Trophoblast cell (in vitro differentiated cells and primary cell): ENCODE data around the gene MIA2. TPM values are rescaled to one million over a fixed set of nuclear protein-coding genes. Genes with fewer than 3 reads are reported as not detected.

Experiments
- DNase-seq, 2 donors: peaks; one replicate each; pipeline ENCODE4 v3.0.0-alpha.2; 2016
- H2AFZ ChIP-seq: 2 replicates; pipeline ENCODE4 v1.6.1; 2013; ENCODE audit warnings: low read length, moderate library complexity, mild to moderate bottlenecking; ENCODE audit not compliant: insufficient read depth, poor library complexity
- H2AK5ac ChIP-seq: 2 replicates; pipeline ENCODE4 v1.6.1; 2013; ENCODE audit warnings: mild to moderate bottlenecking, low read length
- H2BK120ac ChIP-seq: 2 replicates; pipeline ENCODE4 v1.6.1; 2013; ENCODE audit warnings: low read length, mild to moderate bottlenecking, moderate library complexity; ENCODE audit not compliant: insufficient read depth, poor library complexity
- H2BK12ac ChIP-seq: 2 replicates; pipeline ENCODE4 v1.6.1; 2013; ENCODE audit warnings: mild to moderate bottlenecking, low read length, moderate library complexity
- H2BK5ac ChIP-seq: 2 replicates; pipeline ENCODE4 v1.6.1; 2013; ENCODE audit warnings: low read length, low read depth, moderate library complexity, mild to moderate bottlenecking; ENCODE audit not compliant: poor library complexity
- H3K14ac ChIP-seq: 2 replicates; pipeline ENCODE4 v1.6.1; 2013; ENCODE audit warnings: mild to moderate bottlenecking, low read length
- H3K18ac ChIP-seq: 2 replicates; pipeline ENCODE4 v1.6.1; 2013; ENCODE audit warnings: mild to moderate bottlenecking, low read length
- H3K23ac ChIP-seq: 2 replicates; pipeline ENCODE4 v1.6.1; 2013; ENCODE audit warnings: low read length
- H3K27ac ChIP-seq: 2 replicates; pipeline ENCODE4 v1.5.1; 2013; ENCODE audit warnings: low read depth, mild to moderate bottlenecking, inconsistent platforms, low read length, moderate library complexity
- H3K27me3 ChIP-seq: 2 replicates; pipeline ENCODE4 v1.6.1; 2013; ENCODE audit warnings: inconsistent platforms, mild to moderate bottlenecking, low read length, moderate library complexity; ENCODE audit not compliant: insufficient read depth
- H3K36me3 ChIP-seq, 2 experiments: 1 replicate in 1 of 2; 2 replicates in 1 of 2; pipeline ENCODE4 v1.6.1; 2013; ENCODE audit warnings: low read length in 2 of 2, mild to moderate bottlenecking in 2 of 2, moderate library complexity in 1 of 2; ENCODE audit not compliant: insufficient read depth in 2 of 2, control insufficient read depth in 1 of 2
- H3K4ac ChIP-seq: 2 replicates; pipeline ENCODE4 v1.6.1; 2013; ENCODE audit warnings: low read depth, mild to moderate bottlenecking, low read length, moderate library complexity
- H3K4me1 ChIP-seq, 2 experiments: 1 replicate in 1 of 2; 2 replicates in 1 of 2; pipeline ENCODE4 v1.6.1; 2013; ENCODE audit warnings: low read length in 2 of 2, mild to moderate bottlenecking in 2 of 2, moderate library complexity in 1 of 2; ENCODE audit not compliant: insufficient read depth in 2 of 2, control insufficient read depth in 1 of 2
- H3K4me2 ChIP-seq: 2 replicates; pipeline ENCODE4 v1.6.1; 2013; ENCODE audit warnings: inconsistent platforms, mild to moderate bottlenecking, low read length, moderate library complexity
- H3K4me3 ChIP-seq: 2 replicates; pipeline ENCODE4 v1.5.1; 2013; ENCODE audit warnings: mild to moderate bottlenecking, low read depth, low read length, inconsistent platforms
- H3K79me1 ChIP-seq: one replicate; pipeline ENCODE4 v1.6.1; 2013; ENCODE audit warnings: low read length
- H3K79me2 ChIP-seq: 2 replicates; pipeline ENCODE4 v1.6.1; 2013; ENCODE audit warnings: low read length, mild to moderate bottlenecking; ENCODE audit not compliant: control insufficient read depth, insufficient read depth, poor library complexity
- H3K9ac ChIP-seq: 2 replicates; pipeline ENCODE4 v1.6.1; 2013; ENCODE audit warnings: mild to moderate bottlenecking, low read length
- H3K9me3 ChIP-seq: 2 replicates; pipeline ENCODE4 v1.6.1; 2013; ENCODE audit warnings: low read depth, mild to moderate bottlenecking, control low read depth, inconsistent platforms, low read length; ENCODE audit not compliant: insufficient read depth
- H4K12ac ChIP-seq: 2 replicates; pipeline ENCODE4 v1.6.1; 2013; ENCODE audit warnings: low read depth, mild to moderate bottlenecking, low read length, moderate library complexity
- H4K8ac ChIP-seq: 2 replicates; pipeline ENCODE4 v1.6.1; 2013; ENCODE audit warnings: low read depth, mild to moderate bottlenecking, low read length, moderate library complexity
- H4K91ac ChIP-seq: one replicate; pipeline ENCODE4 v1.6.1; 2013; ENCODE audit warnings: low read depth, mild to moderate bottlenecking, low read length, moderate library complexity
- WGBS: extraction: QIAGEN DNeasy Blood & Tissue Kit; methylation state at CpG from one replicate; pipeline ENCODE4 v1.1.7; 2013; ENCODE audit warnings: missing lambda C conversion rate; ENCODE audit not compliant: insufficient read length, insufficient coverage; ENCODE audit errors: extremely low coverage; 5-methylcytosine and 5-hydroxymethylcytosine counted together
- polyA plus RNA-seq: library from polyadenylated mRNA; stranded (reverse); fragments of 200-250 nt; gene quantifications from 2 replicates; pipeline ENCODE4 v1.2.3, GENCODE V29; 2013

Gene MIA2
- 20.3 and 22.2 TPM in 2 replicates for polyA plus RNA-seq

DNA sequence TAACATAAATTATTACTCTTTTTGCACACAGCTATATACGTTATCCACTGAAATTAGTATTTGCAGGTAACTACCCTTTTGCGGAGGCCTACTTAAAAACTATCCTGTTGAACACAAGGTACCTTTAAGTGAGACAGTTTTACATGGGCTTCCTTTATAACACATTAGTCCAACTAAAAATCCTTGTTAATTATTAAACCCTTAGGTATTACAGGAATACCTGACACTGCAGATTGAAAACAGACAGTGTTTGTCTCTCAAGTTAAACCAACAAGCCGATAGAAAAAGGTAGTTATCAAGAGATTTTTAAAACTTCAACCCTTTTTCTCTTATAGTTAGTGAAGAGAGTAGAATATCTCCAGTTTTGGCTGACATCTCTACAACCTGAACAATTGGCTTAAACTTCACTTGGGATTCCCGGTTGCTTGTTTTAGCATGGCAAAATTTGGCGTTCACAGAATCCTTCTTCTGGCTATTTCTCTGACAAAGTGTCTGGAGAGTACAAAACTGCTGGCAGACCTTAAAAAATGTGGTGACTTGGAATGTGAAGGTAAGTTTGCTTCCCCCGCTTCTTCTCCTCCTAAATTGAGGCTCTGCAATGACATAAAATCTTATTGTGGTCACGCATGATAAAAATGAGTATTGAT is at the start of gene MIA2:
TSS of gene MIA2 (plus strand) at position 236 of the 647 bp plus-strand sequence. CDS start at position 436, 200 bp downstream.
- Histone ChIP-seq H3K14ac (no peak within 1 kb of the TSS), H3K27ac (no peak within 1 kb of the TSS), H3K4me3 (no peak within 1 kb of the TSS), H3K23ac (no peak within 1 kb of the TSS), H4K8ac (no peak within 1 kb of the TSS), H3K9me3 (no peaks in the 10 kb centered on the region), H3K36me3 (no peaks in the 10 kb centered on the region), H2AK5ac (no peak within 1 kb of the TSS), H3K79me2 (no peaks in the 10 kb centered on the region), H3K79me1 (no peaks in the 10 kb centered on the region), H3K4me1 (no peaks in the 10 kb centered on the region), H4K91ac (no peak within 1 kb of the TSS), H3K4me2 (peak within 1 kb of the TSS; percentile 34), H3K9ac (no peak within 1 kb of the TSS), H2BK120ac (no peak within 1 kb of the TSS), H2BK12ac (no peak within 1 kb of the TSS), H3K18ac (no peak within 1 kb of the TSS), H3K4ac (no peak within 1 kb of the TSS), H2BK5ac (no peak within 1 kb of the TSS), H3K27me3 (no peaks in the 10 kb centered on the region), H4K12ac (no peak within 1 kb of the TSS), H2AFZ (no peak within 1 kb of the TSS)
- WGBS: no CpG with 5 or more reads among the region's 7 CpGs
- DNase-seq: no peak

DNA sequence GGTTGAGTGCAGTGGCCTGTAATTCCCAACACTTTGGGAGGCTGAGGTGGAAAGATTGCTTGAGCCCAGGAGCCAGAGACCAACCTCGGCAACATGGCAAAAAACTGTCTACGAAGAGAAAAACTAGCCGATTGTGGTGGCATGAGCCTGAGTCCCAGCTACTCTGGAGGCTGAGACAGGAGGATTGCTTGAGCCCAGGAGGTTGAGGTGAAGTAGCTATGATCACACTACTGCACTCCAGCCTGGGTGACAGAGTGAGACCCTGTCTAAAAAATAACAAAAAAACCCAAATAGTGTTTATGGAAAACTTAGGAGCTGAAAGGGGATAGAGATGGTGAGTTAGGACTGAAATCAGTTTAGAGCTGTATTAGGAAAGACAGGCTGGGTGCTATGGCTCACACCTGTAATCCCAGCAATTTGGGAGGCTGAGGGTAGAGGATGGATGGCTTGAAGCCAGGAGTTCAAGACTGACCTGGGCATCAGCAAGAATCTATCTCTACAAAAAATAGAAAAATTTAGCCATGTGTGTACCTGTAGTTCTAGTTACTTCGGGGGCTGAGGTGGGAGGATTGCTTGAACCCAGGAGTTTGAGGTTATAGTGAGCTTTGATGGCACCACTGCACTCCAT is 49.0 kb upstream of the MIA2 start:
- WGBS: no CpG with 5 or more reads among the region's 4 CpGs
- no peak overlapping the region for H2BK120ac ChIP-seq
- H3K27ac ChIP-seq: no peak overlapping the region
- H4K8ac ChIP-seq: no peak overlapping the region
- H2AK5ac ChIP-seq: no peak overlapping the region
- no peak overlapping the region for H3K18ac ChIP-seq
- H3K9ac ChIP-seq: no peak overlapping the region
- no peak overlapping the region for H2AFZ ChIP-seq
- no peak overlapping the region for H3K14ac ChIP-seq
- no peak overlapping the region for H3K4me2 ChIP-seq
- no peaks in the 10 kb centered on the region for H3K79me2 ChIP-seq
- peak overlapping the region; percentile 5 for H4K12ac ChIP-seq
- peaks cover 17 to 25% of the 10 kb centered on the region in 2 experiments for H3K36me3 ChIP-seq
- H3K27me3 ChIP-seq: no peaks in the 10 kb centered on the region
- no peak overlapping the region for H4K91ac ChIP-seq
- H3K4ac ChIP-seq: no peak overlapping the region
- no peak overlapping the region for H2BK12ac ChIP-seq
- no peak overlapping the region for H3K23ac ChIP-seq
- no peaks in the 10 kb centered on the region for H3K9me3 ChIP-seq
- H3K4me1 ChIP-seq: no peaks in the 10 kb centered on the region
- no peaks in the 10 kb centered on the region for H3K79me1 ChIP-seq
- no peak for DNase-seq
- H3K4me3 ChIP-seq: no peak overlapping the region
- no peak overlapping the region for H2BK5ac ChIP-seq

GRCh38 chr14:39185256-39186049 is 48.3 kb upstream of the MIA2 start:
- H3K79me2 ChIP-seq: no peaks in the 10 kb centered on the region
- no peak overlapping the region for H3K4me2 ChIP-seq
- no peak overlapping the region for H3K14ac ChIP-seq
- H2BK5ac ChIP-seq: no peak overlapping the region
- WGBS: no CpG with 5 or more reads among the region's 5 CpGs
- H3K23ac ChIP-seq: no peak overlapping the region
- no peak overlapping the region for H2AFZ ChIP-seq
- H3K4me3 ChIP-seq: no peak overlapping the region
- H3K4ac ChIP-seq: no peak overlapping the region
- no peak overlapping the region for H2AK5ac ChIP-seq
- H3K4me1 ChIP-seq: no peaks in the 10 kb centered on the region
- H3K79me1 ChIP-seq: no peaks in the 10 kb centered on the region
- no peak overlapping the region for H3K27ac ChIP-seq
- no peak overlapping the region for H2BK120ac ChIP-seq
- H3K9me3 ChIP-seq: no peaks in the 10 kb centered on the region
- H4K91ac ChIP-seq: no peak overlapping the region
- no peak overlapping the region for H4K12ac ChIP-seq
- no peak overlapping the region for H3K9ac ChIP-seq
- no peak overlapping the region for H2BK12ac ChIP-seq
- peaks cover 17 to 22% of the 10 kb centered on the region in 2 experiments for H3K36me3 ChIP-seq
- no peak overlapping the region for H3K18ac ChIP-seq
- no peaks in the 10 kb centered on the region for H3K27me3 ChIP-seq
- DNase-seq: no peak
- no peak overlapping the region for H4K8ac ChIP-seq

- Histone ChIP-seq H2BK12ac (no peak overlapping the region), H4K12ac (no peak overlapping the region), H3K79me2 (no peaks in the 10 kb centered on the region), H3K9ac (no peak overlapping the region), H3K4me2 (no peak overlapping the region), H3K79me1 (no peaks in the 10 kb centered on the region), H3K4me1 (no peaks in the 10 kb centered on the region), H3K9me3 (no peaks in the 10 kb centered on the region), H2BK5ac (no peak overlapping the region), H3K36me3 (peaks cover 11 to 12% of the 10 kb centered on the region in 2 experiments), H2AK5ac (no peak overlapping the region), H2BK120ac (no peak overlapping the region), H3K14ac (no peak overlapping the region), H4K8ac (no peak overlapping the region), H2AFZ (no peak overlapping the region), H3K4ac (no peak overlapping the region), H3K27ac (no peak overlapping the region), H4K91ac (no peak overlapping the region), H3K18ac (no peak overlapping the region), H3K27me3 (no peaks in the 10 kb centered on the region), H3K4me3 (no peak overlapping the region), H3K23ac (no peak overlapping the region)
- WGBS: no CpG with 5 or more reads among the region's 4 CpGs
- no peak for DNase-seq
Observed at GRCh38 chr14:39186941-39187525, 46.7 kb upstream of the MIA2 start.
